HG02870 (cell line): Measurements from ENCODE around the gene MAP2K5.

Experiments used
- ATAC-seq: cut with Tn5 transposase; IDR thresholded peaks from one replicate; pipeline ENCODE4 v1.9.1; 2021; ENCODE audit warnings: mild to moderate bottlenecking, moderate library complexity; ENCODE audit not compliant: unreplicated experiment

Gene MAP2K5

DNA sequence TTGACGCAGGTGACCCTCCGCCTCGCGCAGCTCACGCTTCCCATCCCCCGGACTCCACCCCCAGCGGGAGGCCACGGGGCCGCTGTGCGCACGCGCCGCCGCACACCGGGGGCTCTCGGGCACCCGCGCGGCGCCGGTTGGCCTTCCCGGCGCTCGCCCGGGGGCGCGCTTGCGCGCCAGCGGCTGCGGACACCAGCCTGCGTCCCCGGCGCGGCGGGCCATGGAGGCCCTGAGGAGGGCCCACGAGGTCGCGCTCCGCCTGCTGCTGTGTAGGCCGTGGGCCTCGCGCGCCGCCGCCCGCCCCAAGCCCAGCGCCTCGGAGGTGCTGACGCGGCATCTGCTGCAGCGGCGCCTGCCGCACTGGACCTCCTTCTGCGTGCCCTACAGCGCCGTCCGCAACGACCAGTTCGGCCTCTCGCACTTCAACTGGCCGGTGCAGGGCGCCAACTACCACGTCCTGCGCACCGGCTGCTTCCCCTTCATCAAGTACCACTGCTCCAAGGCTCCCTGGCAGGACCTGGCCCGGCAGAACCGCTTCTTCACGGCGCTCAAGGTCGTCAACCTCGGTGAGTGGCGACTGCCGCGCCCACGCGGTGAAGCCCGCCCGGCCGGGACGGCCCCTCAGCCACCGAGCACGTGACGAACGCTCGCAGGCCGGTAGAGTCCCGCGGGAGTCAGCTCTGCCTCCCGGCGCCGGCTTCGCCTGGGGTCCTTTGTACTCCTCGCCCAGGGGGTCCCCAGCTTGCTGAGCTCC is 21.3 kb upstream of the MAP2K5 start, which contains the start of gene C15orf61:
Gene C15orf61, plus strand, starts transcription at position 103 of the 754 bp plus-strand sequence. Its CDS starts 118 bp downstream, at position 221.
- peak; percentile 72 for ATAC-seq

DNA sequence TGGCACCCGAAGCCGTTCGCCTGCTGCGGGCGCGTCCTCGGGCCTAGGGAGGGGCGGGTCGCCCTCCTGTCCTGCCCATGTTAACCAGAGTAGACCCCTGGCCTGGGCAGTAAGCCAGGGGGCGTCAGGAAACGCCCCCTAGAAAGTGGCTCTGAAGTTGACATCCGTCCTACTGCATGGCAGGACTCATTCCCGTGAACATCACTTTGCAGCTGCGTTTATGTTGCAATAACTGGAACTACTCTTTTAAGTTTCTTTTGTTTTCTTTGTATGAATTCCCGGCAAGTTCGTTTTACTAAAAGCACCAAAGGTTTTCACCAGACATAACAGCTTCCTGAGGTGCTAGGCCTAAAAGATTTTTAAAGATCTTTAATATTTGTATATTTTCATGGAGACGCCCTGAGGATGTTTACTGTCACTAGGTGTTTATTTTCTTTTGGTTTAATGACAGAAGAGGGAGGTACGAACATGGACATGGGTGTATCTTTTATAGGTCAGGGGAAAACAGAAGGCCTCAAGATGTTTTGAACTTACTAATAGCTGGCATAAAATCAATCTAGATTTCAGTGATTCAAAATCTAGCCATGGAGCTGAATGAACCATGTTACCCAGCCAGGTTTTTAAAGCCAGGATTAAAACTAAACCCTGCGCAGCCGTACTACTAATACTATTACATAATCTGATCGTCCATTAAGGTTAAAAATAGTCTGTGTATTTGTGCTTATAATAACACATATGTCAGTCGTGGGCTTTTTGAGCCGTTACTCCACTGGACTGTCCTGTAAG is 20.5 kb upstream of the MAP2K5 start:
- ATAC-seq: peak; percentile 8

DNA sequence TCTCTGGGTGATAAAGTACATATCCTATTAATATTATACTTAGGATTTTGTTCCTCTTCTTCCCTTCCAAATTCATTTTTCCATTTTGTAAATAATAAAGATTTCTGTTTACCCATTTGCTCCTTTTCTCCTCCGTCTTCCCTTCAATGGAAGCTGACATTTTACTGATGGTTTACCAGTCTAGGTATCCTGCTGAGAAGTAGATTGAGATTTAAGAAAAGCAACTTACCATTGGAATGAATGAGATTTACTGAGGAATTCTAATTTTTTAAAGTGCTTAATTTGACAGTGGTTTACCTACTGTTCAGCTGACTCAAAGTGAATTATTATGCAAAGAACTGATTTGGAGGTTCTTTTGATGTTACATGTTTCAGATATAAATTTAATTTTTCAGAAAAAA is 19.2 kb upstream of the MAP2K5 start:
- no peak for ATAC-seq

DNA sequence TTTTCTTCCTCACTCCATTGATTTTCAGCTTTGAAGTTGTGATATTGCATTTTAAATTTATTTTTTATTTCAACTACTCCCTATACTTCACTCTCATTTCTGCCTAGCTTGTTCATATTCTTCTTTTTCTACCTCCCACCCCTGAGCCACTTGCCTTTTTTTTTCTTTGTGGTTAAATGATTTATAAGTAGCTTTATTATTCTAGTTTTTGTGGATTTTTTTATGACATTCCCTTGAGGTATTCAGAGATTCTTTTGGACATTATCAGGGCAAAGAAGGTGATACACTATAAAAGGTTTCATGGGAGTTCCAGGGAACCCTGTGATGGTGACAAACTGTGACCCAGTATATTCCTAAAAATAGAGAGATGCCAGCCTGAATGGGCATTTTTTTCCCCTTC is 18.3 kb upstream of the MAP2K5 start:
- no peak for ATAC-seq

DNA sequence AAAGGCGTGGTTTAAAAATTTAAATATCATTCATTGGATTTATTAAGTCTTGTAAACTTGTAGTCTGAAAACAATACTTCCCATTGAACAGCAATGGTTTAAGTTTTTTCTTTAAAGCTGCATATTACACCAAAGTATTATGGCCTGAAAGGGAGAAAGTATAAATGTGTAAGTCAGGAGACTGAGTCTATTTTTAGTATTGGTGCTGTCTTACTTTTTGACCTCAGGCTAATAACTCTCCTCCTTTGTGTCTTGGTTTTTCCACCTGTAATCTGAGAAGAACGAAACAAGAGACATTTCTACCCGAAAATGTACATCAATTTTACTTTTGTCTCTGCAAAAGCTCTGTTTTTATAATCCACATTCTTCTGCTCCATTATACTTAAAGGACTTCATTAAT is 14.0 kb upstream of the MAP2K5 start:
- no peak for ATAC-seq

DNA sequence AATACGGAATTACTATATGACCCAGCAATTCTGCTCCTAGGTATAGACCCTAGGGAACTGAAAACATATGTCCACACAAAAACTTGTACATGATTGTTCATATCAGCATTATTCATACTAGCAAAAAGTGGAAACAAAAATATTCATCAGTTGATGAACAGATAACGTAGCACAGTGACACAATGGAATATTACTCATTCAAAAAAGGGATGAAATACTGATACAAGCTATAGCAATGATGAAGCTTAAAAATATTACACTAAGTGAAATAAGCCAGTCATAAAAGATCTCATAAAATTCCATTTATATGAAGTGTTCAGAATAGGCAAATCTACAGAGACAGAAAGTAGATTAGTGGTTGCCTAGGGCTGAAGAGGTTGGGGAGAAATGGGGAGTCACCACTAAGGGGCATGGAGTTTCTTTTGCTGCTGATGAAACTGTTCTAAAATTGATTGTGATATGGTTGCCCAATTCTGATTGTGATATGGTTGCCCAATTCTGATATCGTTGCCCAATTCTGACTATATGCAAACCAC is 11.1 kb upstream of the MAP2K5 start:
- no peak for ATAC-seq

DNA sequence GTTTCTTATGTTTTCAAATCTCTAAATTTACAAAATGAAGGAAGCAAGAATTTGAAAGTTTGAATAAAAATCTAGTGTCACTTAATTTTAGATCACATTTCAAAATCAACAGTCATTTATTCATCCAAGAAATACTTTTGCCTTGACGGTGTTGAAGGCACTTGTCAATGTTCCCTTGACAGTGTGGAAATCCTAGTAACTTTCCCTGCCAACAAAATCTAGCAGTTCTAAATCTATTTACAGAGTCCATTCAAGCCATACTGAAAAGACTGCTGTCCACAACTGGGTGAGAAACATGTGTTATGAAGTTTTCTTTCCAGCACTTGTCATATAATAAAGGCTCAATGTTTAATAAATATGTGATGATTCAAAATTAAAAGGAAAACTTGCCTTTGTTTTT is 8.6 kb upstream of the MAP2K5 start:
- no peak for ATAC-seq

DNA sequence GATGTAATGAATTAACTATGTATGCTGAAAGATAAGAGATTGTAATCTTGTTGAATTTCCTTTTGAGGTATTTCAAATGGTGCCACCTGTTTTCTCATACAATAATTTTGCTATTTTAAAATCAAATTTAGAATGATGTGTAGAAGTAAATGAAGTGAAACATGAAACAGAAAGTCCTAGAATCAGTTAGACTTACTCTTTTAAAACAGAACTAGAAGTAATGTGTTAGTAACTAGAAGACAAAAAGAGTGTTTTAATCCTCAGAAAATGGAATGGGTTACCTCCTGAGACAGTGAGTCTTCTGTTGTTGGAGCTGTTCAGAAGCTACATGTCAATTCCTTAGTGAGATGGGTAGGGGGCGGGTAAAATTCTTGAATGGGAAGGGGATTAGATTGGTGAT is 8.1 kb upstream of the MAP2K5 start:
- ATAC-seq: no peak

DNA sequence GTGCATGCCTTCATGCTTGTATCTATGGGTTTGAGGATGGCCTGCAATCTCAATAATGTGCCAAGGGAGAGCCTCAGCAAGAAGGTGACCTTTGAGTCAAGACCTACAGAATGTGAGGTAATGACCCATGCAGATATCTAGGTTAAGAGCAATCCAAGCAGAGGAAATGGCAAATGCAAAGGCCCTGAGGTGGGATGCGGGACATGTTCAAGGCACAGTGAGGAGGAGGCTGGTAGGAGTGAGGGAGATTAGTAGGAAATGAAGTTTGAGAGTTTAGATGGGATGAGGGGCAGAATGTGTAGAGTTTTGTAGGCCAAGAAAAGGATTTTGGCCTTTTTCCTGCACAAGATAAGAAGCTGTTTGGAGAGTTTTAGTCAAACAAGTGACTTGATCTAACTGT is 4.7 kb upstream of the MAP2K5 start:
- ATAC-seq: no peak

DNA sequence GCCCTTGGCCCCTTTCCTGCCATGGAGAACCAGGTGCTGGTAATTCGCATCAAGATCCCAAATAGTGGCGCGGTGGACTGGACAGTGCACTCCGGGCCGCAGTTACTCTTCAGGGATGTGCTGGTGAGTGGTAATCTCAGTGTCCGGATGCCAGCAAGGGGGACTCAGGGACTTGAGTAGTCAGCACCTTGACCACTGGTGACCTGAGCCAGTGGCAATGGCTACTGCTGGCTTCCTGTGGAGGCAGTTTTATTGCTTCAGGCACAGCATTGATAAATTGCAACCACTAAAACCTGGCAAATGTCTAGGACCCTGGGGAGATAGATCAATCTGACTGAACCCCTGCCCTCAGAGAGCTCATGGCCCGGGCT is 830 bp downstream of the MAP2K5 start:
- ATAC-seq: no peak

DNA sequence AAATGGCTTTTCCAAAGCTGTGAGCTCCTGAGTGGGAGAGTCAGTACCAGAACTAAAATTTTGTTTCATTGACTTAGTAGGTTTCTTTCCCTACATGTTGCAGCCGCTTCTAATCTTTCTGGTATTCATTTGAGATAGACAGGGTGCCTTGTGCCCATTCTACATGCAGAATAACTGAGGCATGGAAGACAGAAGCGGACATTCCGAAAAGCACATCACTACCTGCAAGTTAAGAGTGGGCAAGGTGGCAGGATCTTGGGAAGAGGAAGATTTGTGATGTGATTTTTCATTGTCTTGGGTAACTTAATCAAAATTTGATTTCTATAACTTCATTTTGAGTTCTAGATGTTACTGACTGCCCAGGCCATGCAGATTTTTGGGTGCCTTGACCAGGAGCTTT is 2.0 kb downstream of the MAP2K5 start:
- no peak for ATAC-seq

DNA sequence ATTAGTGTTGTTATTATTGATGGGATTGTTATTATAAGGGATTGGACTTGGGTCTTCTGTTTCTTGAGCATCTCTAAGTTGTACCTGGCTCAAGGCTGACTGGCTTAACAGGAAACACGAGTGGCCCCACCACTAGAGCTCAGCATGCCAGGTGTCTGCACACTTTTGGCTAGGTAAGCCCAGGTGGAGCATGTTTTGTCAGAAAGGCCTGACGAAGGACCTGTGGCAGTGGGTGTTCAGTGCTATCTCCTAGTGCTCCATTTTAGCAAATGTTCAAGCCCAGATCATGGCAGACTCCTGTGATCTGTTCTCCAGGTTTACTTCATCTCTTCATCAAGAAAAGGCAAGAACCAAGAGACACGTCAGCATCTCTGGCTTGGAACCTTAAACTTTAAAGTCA is 3.4 kb downstream of the MAP2K5 start:
- no peak for ATAC-seq

DNA sequence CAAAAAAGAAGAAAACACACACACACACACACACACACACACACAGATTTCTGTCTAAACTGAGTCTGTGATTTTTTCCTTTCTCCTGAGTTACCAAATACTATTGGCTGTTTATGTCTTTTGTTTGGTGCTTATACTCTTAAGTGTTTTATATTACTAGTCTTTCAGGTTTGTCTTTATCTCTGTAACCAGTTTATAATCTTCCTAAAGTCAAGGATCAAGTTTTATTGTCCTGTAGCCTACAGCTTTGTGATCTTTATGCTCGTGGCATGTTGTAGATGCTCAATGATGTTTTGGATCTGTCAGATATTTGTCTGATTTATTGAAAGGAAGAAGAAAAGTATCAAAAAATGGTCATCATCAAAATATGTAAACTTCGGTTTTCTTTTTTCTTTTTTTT is 4.6 kb downstream of the MAP2K5 start:
- no peak for ATAC-seq

DNA sequence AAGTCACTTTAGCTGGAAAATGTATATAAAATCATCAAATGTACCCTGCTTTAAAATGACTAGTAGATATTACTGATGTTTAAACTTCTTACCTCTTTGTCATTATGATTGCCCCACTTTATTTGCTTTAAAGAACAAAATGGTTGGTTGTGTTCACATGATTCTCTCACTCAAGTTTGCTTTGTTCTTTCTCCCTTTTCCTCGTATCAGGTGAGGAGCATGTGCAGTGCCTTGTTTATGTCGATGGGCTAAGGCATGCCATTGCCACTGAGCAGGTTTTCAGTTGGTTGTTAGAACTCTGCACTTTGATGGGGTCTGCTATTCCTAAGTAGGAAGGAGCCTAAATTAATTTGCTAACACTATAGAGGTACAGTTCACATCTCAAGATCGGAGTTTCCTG is 5.3 kb downstream of the MAP2K5 start:
- no peak for ATAC-seq

DNA sequence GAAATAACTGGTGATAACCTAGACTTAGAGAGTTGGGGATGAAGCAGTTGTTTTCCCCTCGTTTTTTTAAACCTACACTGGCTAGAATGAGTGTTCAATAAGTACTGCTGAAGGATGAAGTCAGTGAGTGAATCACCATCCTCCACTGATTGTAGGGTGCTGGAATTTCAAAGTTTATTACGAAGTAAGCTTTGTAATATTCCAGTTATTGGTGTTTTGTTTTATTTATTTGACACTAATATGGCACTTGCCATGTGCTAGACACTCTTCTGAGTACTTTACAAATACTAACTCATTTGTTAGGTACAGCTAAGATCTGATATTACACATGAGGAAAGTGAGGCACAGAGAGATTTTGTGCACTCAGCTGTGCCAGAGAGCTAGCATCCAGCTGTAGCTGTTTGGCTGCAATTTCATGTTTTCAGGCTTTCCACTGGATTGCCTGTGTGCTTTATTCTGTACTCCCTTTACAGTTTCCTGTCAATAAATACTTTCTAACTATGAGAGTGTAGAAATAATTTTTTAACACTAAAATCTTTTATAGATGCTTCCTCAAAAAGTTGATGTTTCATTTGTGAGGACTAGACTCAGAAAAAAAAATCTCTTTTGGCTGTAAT is 5.8 kb downstream of the MAP2K5 start:
- ATAC-seq: no peak

DNA sequence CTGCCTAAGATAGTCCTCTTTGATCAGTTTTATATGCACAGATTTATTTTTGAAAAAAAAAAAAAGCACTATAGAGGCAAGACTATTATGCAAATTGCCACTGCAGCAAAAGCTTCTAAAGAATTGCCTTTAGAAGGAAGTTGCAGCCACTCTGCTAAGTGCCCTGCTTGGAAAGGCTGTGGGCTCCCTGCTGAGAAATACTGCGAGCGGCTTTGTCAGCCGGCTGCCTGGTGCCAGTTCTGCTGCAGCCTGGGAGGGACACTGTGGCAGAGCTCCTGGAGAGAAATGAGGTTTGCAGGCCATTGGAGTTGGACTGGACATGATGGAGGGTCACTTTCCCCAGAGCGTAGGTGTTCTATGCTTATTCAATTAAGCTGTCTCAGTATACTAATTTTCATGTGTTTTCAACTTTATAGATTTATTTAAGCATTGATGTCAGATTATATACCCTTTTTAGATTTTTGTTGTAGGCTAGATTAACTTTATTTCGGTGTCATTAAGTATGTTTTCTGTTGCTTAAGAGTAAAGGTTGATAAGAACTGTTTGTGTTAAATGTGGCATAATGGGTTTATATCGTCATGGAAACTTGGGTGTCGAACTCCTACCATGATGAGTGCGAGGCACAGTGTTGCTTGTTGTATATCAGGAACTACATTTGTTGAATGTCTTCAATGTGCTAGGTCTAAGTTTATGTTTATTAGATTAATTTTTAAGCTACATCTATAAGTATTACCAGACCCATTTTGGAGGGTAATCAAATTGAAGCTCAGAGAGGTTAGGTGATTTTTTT is 6.6 kb downstream of the MAP2K5 start:
- ATAC-seq: no peak

DNA sequence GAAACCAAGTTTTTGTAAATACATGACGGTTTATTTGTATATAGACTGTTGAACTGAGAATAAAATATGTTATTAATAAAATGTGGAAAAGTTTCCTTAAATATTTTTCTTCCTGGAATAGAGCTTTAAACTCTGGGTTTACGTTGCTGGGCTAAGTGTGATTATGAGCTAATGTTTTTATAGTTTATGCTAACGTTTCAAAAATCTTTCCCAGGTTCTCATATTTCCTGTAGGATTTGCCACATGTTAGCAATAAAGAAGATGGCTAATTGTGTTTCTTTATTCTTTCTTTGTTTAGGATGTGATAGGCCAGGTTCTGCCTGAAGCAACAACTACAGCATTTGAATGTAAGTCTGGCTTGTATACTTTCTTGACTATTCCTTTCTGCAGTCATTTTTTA is 7.2 kb downstream of the MAP2K5 start:
- no peak for ATAC-seq

DNA sequence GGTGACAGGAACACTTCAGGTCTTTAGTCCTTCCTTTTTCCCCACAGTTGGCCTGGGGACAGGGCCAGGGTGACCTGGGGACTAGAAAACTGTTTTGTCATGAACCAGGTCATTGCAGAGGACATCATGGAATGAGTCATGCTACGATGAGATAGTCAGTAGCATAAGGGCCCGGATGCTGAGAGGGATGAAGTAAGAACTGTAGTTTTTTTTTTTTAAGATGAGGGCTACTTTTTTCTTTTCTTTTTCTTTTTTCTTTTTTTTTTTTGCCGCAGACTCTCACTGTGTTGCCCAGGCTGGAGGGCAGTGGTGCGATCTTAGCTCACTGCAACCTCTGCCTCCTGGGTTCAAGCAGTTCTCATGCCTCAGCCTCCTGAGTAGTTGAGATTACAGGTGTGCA is 8.0 kb downstream of the MAP2K5 start:
- ATAC-seq: no peak

DNA sequence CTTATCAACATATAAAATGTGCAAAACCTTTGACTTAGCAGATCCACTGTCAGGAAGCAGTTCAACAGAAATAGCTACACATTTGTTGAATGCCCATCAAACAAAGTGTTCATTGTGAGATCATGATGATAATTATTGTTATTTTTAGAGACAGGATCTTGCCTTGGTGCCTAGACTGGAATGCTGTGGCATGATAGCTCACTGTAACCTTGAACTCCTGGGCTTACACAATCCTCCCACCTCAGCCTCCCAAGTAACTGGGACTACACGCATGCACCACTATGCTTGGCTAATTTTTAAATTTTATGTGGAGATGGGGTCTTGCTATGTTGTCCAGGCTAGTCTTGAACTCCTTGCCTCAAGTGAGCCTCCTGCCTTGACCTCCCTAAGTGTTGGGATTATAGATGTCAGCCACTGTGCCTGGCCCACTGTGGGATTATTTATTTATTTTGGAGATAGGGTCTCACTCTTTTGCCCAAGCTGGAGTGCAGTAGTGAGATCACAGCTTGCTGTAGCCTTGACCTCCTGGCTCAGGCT is 8.8 kb downstream of the MAP2K5 start:
- ATAC-seq: no peak

DNA sequence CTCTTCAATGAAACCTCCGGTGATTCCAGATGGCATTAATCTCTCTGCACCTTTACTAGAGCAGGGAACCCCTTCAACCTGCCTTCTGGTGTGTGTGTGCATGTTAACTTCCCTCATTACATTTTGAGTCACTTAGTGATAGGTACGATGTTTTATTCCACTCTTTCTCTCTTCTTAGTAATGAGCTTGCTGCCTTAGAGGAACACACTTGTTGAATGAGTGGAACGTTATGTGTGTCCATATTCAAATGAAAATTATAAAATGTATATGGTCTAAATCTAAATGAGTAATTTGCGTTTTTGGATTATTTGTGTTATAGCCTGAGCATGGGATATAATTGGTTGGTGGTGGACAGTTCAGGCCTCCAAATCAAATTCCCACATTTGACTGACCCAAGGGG is 12.1 kb downstream of the MAP2K5 start:
- ATAC-seq: no peak
